Muscle layer of colon (tissue), 2 donors: ENCODE measurements around the gene SYP.

ENCODE experiments used
- H3K27ac ChIP-seq: one replicate; pipeline ENCODE4 v1.7.0; 2013; ENCODE audit warnings: low read depth, mild to moderate bottlenecking, low read length, moderate library complexity
- H3K27me3 ChIP-seq, 2 donors: one replicate each; pipeline ENCODE4 v1.7.0; 2013; ENCODE audit warnings: low read length in 2 of 2, mild to moderate bottlenecking in 2 of 2; ENCODE audit not compliant: insufficient read depth in 2 of 2, control insufficient read depth in 1 of 2
- H3K36me3 ChIP-seq: one replicate; pipeline ENCODE4 v1.7.0; 2013; ENCODE audit warnings: mild to moderate bottlenecking, low read length; ENCODE audit not compliant: insufficient read depth
- H3K4me1 ChIP-seq: one replicate; pipeline ENCODE4 v1.7.0; 2013; ENCODE audit warnings: mild to moderate bottlenecking, low read length; ENCODE audit not compliant: insufficient read depth
- H3K4me3 ChIP-seq, 2 donors: one replicate each; pipeline ENCODE4 v1.7.0; 2013; ENCODE audit warnings: low read length in 2 of 2, low read depth in 1 of 2, mild to moderate bottlenecking in 1 of 2, moderate library complexity in 1 of 2
- H3K9ac ChIP-seq: one replicate; pipeline ENCODE4 v1.7.0; 2013; ENCODE audit warnings: low read length
- H3K9me3 ChIP-seq: one replicate; pipeline ENCODE4 v1.7.0; 2013; ENCODE audit warnings: mild to moderate bottlenecking, low read length
- donor health status: abdominal sarcoma.
- donor health status: Adenocarcinoma of cecum.

Gene SYP

GRCh38 chrX:49214996-49215526 is 15.1 kb upstream of the SYP start:
- Histone ChIP-seq H3K4me1 (no peaks in the 10 kb centered on the region), H3K4me3 (no peak overlapping the region), H3K9ac (no peak overlapping the region), H3K27ac (no peak overlapping the region), H3K36me3 (no peaks in the 10 kb centered on the region), H3K27me3 (no peaks in the 10 kb centered on the region), H3K9me3 (no peaks in the 10 kb centered on the region)

GRCh38 chrX:49214416-49214815 is 14.4 kb upstream of the SYP start:
- Histone ChIP-seq H3K9ac (no peak overlapping the region), H3K9me3 (no peaks in the 10 kb centered on the region), H3K4me3 (no peak overlapping the region), H3K27ac (no peak overlapping the region), H3K36me3 (no peaks in the 10 kb centered on the region), H3K4me1 (no peaks in the 10 kb centered on the region), H3K27me3 (peaks cover 0 to 4% of the 10 kb centered on the region in 2 donors)

GRCh38 chrX:49212861-49213260 is 12.9 kb upstream of the SYP start:
- Histone ChIP-seq H3K4me3 (no peak overlapping the region), H3K9me3 (no peaks in the 10 kb centered on the region), H3K27ac (no peak overlapping the region), H3K9ac (no peak overlapping the region), H3K27me3 (peaks cover 4% of the 10 kb centered on the region in 2 donors), H3K4me1 (no peaks in the 10 kb centered on the region), H3K36me3 (no peaks in the 10 kb centered on the region)

GRCh38 chrX:49212209-49212608 is 12.2 kb upstream of the SYP start:
- Histone ChIP-seq H3K4me3 (no peak overlapping the region), H3K27ac (no peak overlapping the region), H3K9me3 (no peaks in the 10 kb centered on the region), H3K4me1 (no peaks in the 10 kb centered on the region), H3K36me3 (no peaks in the 10 kb centered on the region), H3K27me3 (peaks cover 4% of the 10 kb centered on the region in 2 donors), H3K9ac (no peak overlapping the region)

GRCh38 chrX:49211074-49211473 is 11.1 kb upstream of the SYP start:
- no peaks in the 10 kb centered on the region for H3K9me3 ChIP-seq
- H3K27ac ChIP-seq: no peak overlapping the region
- H3K4me1 ChIP-seq: no peaks in the 10 kb centered on the region
- H3K27me3 ChIP-seq: peaks cover 4% of the 10 kb centered on the region in 2 donors
- no peak overlapping the region for H3K4me3 ChIP-seq
- H3K9ac ChIP-seq: no peak overlapping the region
- no peaks in the 10 kb centered on the region for H3K36me3 ChIP-seq

- Histone ChIP-seq H3K4me1 (no peaks in the 10 kb centered on the region), H3K4me3 (no peak overlapping the region), H3K9ac (no peak overlapping the region), H3K36me3 (no peaks in the 10 kb centered on the region), H3K9me3 (no peaks in the 10 kb centered on the region), H3K27ac (no peak overlapping the region), H3K27me3 (peaks cover 4% of the 10 kb centered on the region in 2 donors)
These were observed 10.4 kb upstream of the SYP start for GRCh38 chrX:49210406-49210805.

GRCh38 chrX:49209434-49210251 is 9.7 kb upstream of the SYP start:
- Histone ChIP-seq H3K9me3 (no peaks in the 10 kb centered on the region), H3K36me3 (no peaks in the 10 kb centered on the region), H3K4me1 (no peaks in the 10 kb centered on the region), H3K9ac (no peak overlapping the region), H3K4me3 (no peak overlapping the region), H3K27ac (no peak overlapping the region), H3K27me3 (peaks cover 4% of the 10 kb centered on the region in 2 donors)

- Histone ChIP-seq H3K27ac (no peak overlapping the region), H3K9ac (no peak overlapping the region), H3K27me3 (peaks cover 4% of the 10 kb centered on the region in 2 donors), H3K36me3 (no peaks in the 10 kb centered on the region), H3K4me1 (no peaks in the 10 kb centered on the region), H3K9me3 (no peaks in the 10 kb centered on the region), H3K4me3 (no peak overlapping the region)
These were observed 8.4 kb upstream of the SYP start for GRCh38 chrX:49208399-49208798.

GRCh38 chrX:49206543-49206942 is 6.5 kb upstream of the SYP start:
- Histone ChIP-seq H3K9ac (no peak overlapping the region), H3K36me3 (no peaks in the 10 kb centered on the region), H3K27me3 (peaks cover 4% of the 10 kb centered on the region in 2 donors), H3K4me3 (no peak overlapping the region), H3K9me3 (no peaks in the 10 kb centered on the region), H3K27ac (no peak overlapping the region), H3K4me1 (no peaks in the 10 kb centered on the region)

- peaks cover 4% of the 10 kb centered on the region in 2 donors for H3K27me3 ChIP-seq
- H3K9ac ChIP-seq: no peak overlapping the region
- no peaks in the 10 kb centered on the region for H3K9me3 ChIP-seq
- no peaks in the 10 kb centered on the region for H3K36me3 ChIP-seq
- no peak overlapping the region for H3K4me3 ChIP-seq
- H3K4me1 ChIP-seq: no peaks in the 10 kb centered on the region
- H3K27ac ChIP-seq: no peak overlapping the region
These were observed 5.5 kb upstream of the SYP start for GRCh38 chrX:49205443-49205842.

GRCh38 chrX:49204709-49205108 is 4.7 kb upstream of the SYP start:
- H3K4me1 ChIP-seq: no peaks in the 10 kb centered on the region
- H3K36me3 ChIP-seq: no peaks in the 10 kb centered on the region
- no peaks in the 10 kb centered on the region for H3K9me3 ChIP-seq
- peaks cover 2 to 6% of the 10 kb centered on the region in 2 donors for H3K27me3 ChIP-seq
- H3K4me3 ChIP-seq: no peak overlapping the region
- H3K27ac ChIP-seq: no peak overlapping the region
- no peak overlapping the region for H3K9ac ChIP-seq

- Histone ChIP-seq H3K27me3 (peaks cover 0 to 13% of the 10 kb centered on the region in 2 donors), H3K4me1 (no peaks in the 10 kb centered on the region), H3K9ac (no peak overlapping the region), H3K9me3 (no peaks in the 10 kb centered on the region), H3K4me3 (no peak overlapping the region), H3K27ac (no peak overlapping the region), H3K36me3 (no peaks in the 10 kb centered on the region)
These were observed 4.0 kb upstream of the SYP start for GRCh38 chrX:49204017-49204416.
